MM.1S (cell line): ENCODE measurements around the gene TICAM1.
"Not testable (repeated sequence)": the region's sequence is repeated elsewhere in the genome, so short reads cannot be mapped to it uniquely, and the experiment has no call there.

Source experiments
- DNase-seq: peaks from one replicate; pipeline ENCODE4 v3.0.0-alpha.2; 2015
- H2AFZ ChIP-seq: fragments of 300-600 bp; sonication (generic); 2 replicates; pipeline ENCODE4 v1.6.0; 2016; ENCODE audit warnings: antibody characterized with exemption, low read length
- H3F3A ChIP-seq: fragments of 300-600 bp; sonication (generic); 2 replicates; pipeline ENCODE4 v1.6.1; 2016; ENCODE audit warnings: mild to moderate bottlenecking, antibody characterized with exemption, low read length, moderate library complexity, mixed read lengths; ENCODE audit not compliant: insufficient read depth
- H3K27ac ChIP-seq: fragments of 300-600 bp; sonication (generic); 2 replicates; pipeline ENCODE4 v1.5.1; 2016; ENCODE audit warnings: mild to moderate bottlenecking, low read length
- H3K27me3 ChIP-seq: fragments of 300-600 bp; sonication (generic); replicated peaks from 2 replicates; pipeline ENCODE4 v1.6.0; 2016; ENCODE audit warnings: low read length; ENCODE audit not compliant: insufficient read depth
- H3K36me3 ChIP-seq: fragments of 300-600 bp; sonication (generic); replicated peaks from 2 replicates; pipeline ENCODE4 v1.6.1; 2016; ENCODE audit warnings: mild to moderate bottlenecking, low read length, mixed read lengths; ENCODE audit not compliant: insufficient read depth
- H3K4me1 ChIP-seq: fragments of 300-600 bp; sonication (generic); 2 replicates; pipeline ENCODE4 v1.6.1; 2016; ENCODE audit warnings: low read length, mixed read lengths
- H3K4me2 ChIP-seq: fragments of 300-600 bp; sonication (generic); 2 replicates; pipeline ENCODE4 v1.6.0; 2016; ENCODE audit warnings: low read depth, low read length
- H3K4me3 ChIP-seq: fragments of 300-600 bp; sonication (generic); 2 replicates; pipeline ENCODE4 v1.5.1; 2016; ENCODE audit warnings: low read length, mixed read lengths
- H3K79me2 ChIP-seq: fragments of 300-600 bp; sonication (generic); 2 replicates; pipeline ENCODE4 v1.6.1; 2016; ENCODE audit warnings: mixed run types, low read length, mixed read lengths
- H3K9ac ChIP-seq: fragments of 300-600 bp; sonication (generic); 2 replicates; pipeline ENCODE4 v1.6.1; 2016; ENCODE audit warnings: low read length, mixed read lengths
- H3K9me2 ChIP-seq: fragments of 300-600 bp; sonication (generic); replicated peaks from 2 replicates; pipeline ENCODE4 v1.6.1; 2016; ENCODE audit warnings: mild to moderate bottlenecking, low read length, mixed read lengths; ENCODE audit not compliant: insufficient read depth
- H3K9me3 ChIP-seq: fragments of 300-600 bp; sonication (generic); replicated peaks from 2 replicates; pipeline ENCODE4 v1.6.1; 2016; ENCODE audit warnings: mild to moderate bottlenecking, low read length, mixed read lengths; ENCODE audit not compliant: insufficient read depth
- H4K20me1 ChIP-seq: fragments of 300-600 bp; sonication (generic); 2 replicates; pipeline ENCODE4 v1.6.1; 2016; ENCODE audit warnings: mild to moderate bottlenecking, low read length, moderate library complexity, mixed read lengths; ENCODE audit not compliant: insufficient read depth
- CTCF ChIP-seq: fragments of 300-600 bp; sonication (generic); IDR thresholded peaks from 2 replicates; pipeline ENCODE4 v1.5.1; 2016; ENCODE audit warnings: antibody characterized with exemption, low read length, mixed read lengths
- EZH2 ChIP-seq: fragments of 300-600 bp; sonication (generic); optimal IDR thresholded peaks from 2 replicates; pipeline ENCODE3; 2017; ENCODE audit warnings: low read depth, mild to moderate bottlenecking, antibody characterized with exemption, low read length, mixed read lengths
- EZH2phosphoT487 ChIP-seq: fragments of 300-600 bp; sonication (generic); IDR thresholded peaks from 2 replicates; pipeline ENCODE4 v1.6.1; 2018; ENCODE audit warnings: antibody characterized with exemption, low read length

Gene TICAM1

GRCh38 chr19:4780860-4781259, 50.7 kb downstream of the TICAM1 start:
- Histone ChIP-seq H3K36me3 (no peaks in the 10 kb centered on the region), H4K20me1 (no peaks in the 10 kb centered on the region), H3K4me1 (no peaks in the 10 kb centered on the region), H3K79me2 (no peaks in the 10 kb centered on the region), H3K9me2 (no peaks in the 10 kb centered on the region), H3K27ac (no peak overlapping the region), H3K27me3 (peaks cover 91% of the 10 kb centered on the region), H3K9ac (no peak overlapping the region), H2AFZ (no peak overlapping the region), H3F3A (no peaks in the 10 kb centered on the region), H3K4me3 (no peak overlapping the region), H3K4me2 (no peak overlapping the region), H3K9me3 (no peaks in the 10 kb centered on the region)
- no peak for DNase-seq
- TF ChIP-seq CTCF (no peak), EZH2phosphoT487 (no peak), EZH2 (no peak)

- DNase-seq, H3K9me3 ChIP-seq, H3F3A ChIP-seq, H3K4me3 ChIP-seq, H3K36me3 ChIP-seq, H3K4me2 ChIP-seq, H4K20me1 ChIP-seq, H3K4me1 ChIP-seq, H3K27ac ChIP-seq, H3K9me2 ChIP-seq, H2AFZ ChIP-seq, H3K79me2 ChIP-seq, H3K9ac ChIP-seq: not testable (repeated sequence)
- H3K27me3 ChIP-seq, result peaks cover 88% of the 10 kb centered on the region
These were observed 53.4 kb downstream of the TICAM1 start for GRCh38 chr19:4778124-4778523.

GRCh38 chr19:4776436-4777211, 54.9 kb downstream of the TICAM1 start:
- H3K4me1 ChIP-seq, result no peaks in the 10 kb centered on the region
- H3K36me3 ChIP-seq, result no peaks in the 10 kb centered on the region
- H3K27me3 ChIP-seq, result peaks cover 85% of the 10 kb centered on the region
- no peak for DNase-seq
- H3K4me2 ChIP-seq, result no peak overlapping the region
- TF ChIP-seq CTCF, result no peak
- no peak for TF ChIP-seq EZH2phosphoT487
- no peak for TF ChIP-seq EZH2
- no peak overlapping the region for H3K4me3 ChIP-seq
- H4K20me1 ChIP-seq, result no peaks in the 10 kb centered on the region
- no peaks in the 10 kb centered on the region for H3K9me3 ChIP-seq
- no peaks in the 10 kb centered on the region for H3K9me2 ChIP-seq
- no peaks in the 10 kb centered on the region for H3F3A ChIP-seq
- no peak overlapping the region for H3K9ac ChIP-seq
- no peaks in the 10 kb centered on the region for H3K79me2 ChIP-seq
- H3K27ac ChIP-seq, result no peak overlapping the region
- H2AFZ ChIP-seq, result no peak overlapping the region

- Histone ChIP-seq H3K27me3 (peaks cover 77% of the 10 kb centered on the region), H3K27ac (no peak overlapping the region), H3K4me2 (no peak overlapping the region), H3K9ac (no peak overlapping the region), H3K9me3 (no peaks in the 10 kb centered on the region), H3F3A (no peaks in the 10 kb centered on the region), H2AFZ (no peak overlapping the region), H3K4me3 (no peak overlapping the region), H3K79me2 (no peaks in the 10 kb centered on the region), H3K9me2 (no peaks in the 10 kb centered on the region), H4K20me1 (no peaks in the 10 kb centered on the region), H3K4me1 (no peaks in the 10 kb centered on the region), H3K36me3 (no peaks in the 10 kb centered on the region)
- no peak for DNase-seq
- no peak for TF ChIP-seq CTCF
- TF ChIP-seq EZH2, result no peak
- TF ChIP-seq EZH2phosphoT487, result no peak
These were observed 55.8 kb downstream of the TICAM1 start for GRCh38 chr19:4775627-4776152.
